Gastrocnemius medialis (tissue), 4 donors: Measurements from ENCODE around the gene ERBB3. TPM values are rescaled to one million over a fixed set of nuclear protein-coding genes. Genes with fewer than 3 reads are reported as not detected.

ENCODE experiments used
- ATAC-seq, 2 donors: fragments of 150-250 bp; one replicate each; pipeline ENCODE4 v1.9.1; 2016
- DNase-seq, 2 donors: peaks; one replicate each; pipeline ENCODE4 v3.0.0-alpha.2; 2019
- H3K27ac ChIP-seq, 4 donors: fragments of 200-600 bp; sonication (generic); 1 replicate in 1 of 4; 2 replicates in 3 of 4; pipeline ENCODE4 v1.5.1; 2016 to 2018; ENCODE audit warnings: mild to moderate bottlenecking in 2 of 4, moderate library complexity in 1 of 4
- H3K27me3 ChIP-seq, 3 donors: fragments of 200-600 bp; sonication (generic) in 2 of 3; 1 replicate in 1 of 3; 2 replicates in 2 of 3; pipeline versions ENCODE4 v1.5.1 to v1.6.0; 2016 to 2019; ENCODE audit warnings: mild to moderate bottlenecking in 1 of 3, moderate library complexity in 1 of 3
- H3K36me3 ChIP-seq, 2 donors: fragments of 200-600 bp; sonication (generic) in 1 of 2; one replicate each; pipeline ENCODE4 v1.5.1; 2017 to 2018
- H3K4me1 ChIP-seq, 2 donors: fragments of 200-600 bp; sonication (generic) in 1 of 2; one replicate each; pipeline ENCODE4 v1.5.1; 2016 to 2017; ENCODE audit warnings: mild to moderate bottlenecking in 2 of 2
- H3K4me3 ChIP-seq, 4 donors: fragments of 200-600 bp; sonication (generic) in 3 of 4; 1 replicate in 1 of 4; 2 replicates in 3 of 4; pipeline ENCODE4 v1.5.1; 2016 to 2019; ENCODE audit warnings: mild to moderate bottlenecking in 2 of 4
- H3K9me3 ChIP-seq, 3 donors: fragments of 200-600 bp; sonication (generic) in 2 of 3; 1 replicate in 1 of 3; 2 replicates in 2 of 3; pipeline ENCODE4 v1.5.1; 2016 to 2019
- POLR2A ChIP-seq, 2 donors: fragments of 450-650 bp; IDR thresholded peaks; one replicate each; pipeline ENCODE4 v1.6.1; 2017; ENCODE audit warnings: antibody characterized with exemption in 2 of 2, mild to moderate bottlenecking in 2 of 2, moderate library complexity in 2 of 2
- in situ Hi-C, 4 donors: fragments of 200-750 bp; cut with MboI; loops; one replicate each; pipeline versions ENCODE4 v1.15.0 to v1.8.0; 2017; ENCODE audit warnings: low sequenced_read_pairs in 4 of 4
- intact Hi-C: fragments of 100-400 bp; cut with DNase I; formaldehyde crosslinking; loops from one replicate; pipeline ENCODE4 v1.15.1; 2023; ENCODE audit warnings: low total_unique reads
- total RNA-seq, 4 donors: library from RNA; depleted of rRNA; stranded (reverse); fragments of >200 nt; gene quantifications; one replicate each; pipeline versions ENCODE4 v1.1.0 to v1.2.3, GENCODE V29; 2016
- TF ChIP-seq, protein P1 (sequence below), 5 experiments: fragments of 450-650 bp in 3 of 5; fragments of 200-600 bp in 2 of 5; sonication (generic) in 2 of 5; IDR thresholded peaks in 4 of 5; conservative IDR thresholded peaks in 1 of 5; 1 replicate in 4 of 5; 2 replicates in 1 of 5; pipeline ENCODE4 v1.5.1; 2016 to 2019; ENCODE audit warnings: antibody characterized with exemption in 5 of 5, mild to moderate bottlenecking in 3 of 5, moderate library complexity in 3 of 5

The ERBB3 gene
- total RNA-seq, 4 donors from 2014 or later = 0.15 to 2.1 (median 1.1) TPM

GRCh38 chr12:56097738-56098137 lies 17.8 kb downstream of the ERBB3 start:
- Histone ChIP-seq H3K27ac (no peak overlapping the region), H3K4me3 (no peak overlapping the region), H3K27me3 (no peaks in the 10 kb centered on the region), H3K36me3 (no peaks in the 10 kb centered on the region), H3K9me3 (no peaks in the 10 kb centered on the region), H3K4me1 (peaks cover 0 to 1% of the 10 kb centered on the region in 2 donors)
- in situ Hi-C loops = no loop called here
- DNase-seq (no peak), ATAC-seq (no peak)
- intact Hi-C loops = no loop called here
- TF ChIP-seq, protein P1, sequence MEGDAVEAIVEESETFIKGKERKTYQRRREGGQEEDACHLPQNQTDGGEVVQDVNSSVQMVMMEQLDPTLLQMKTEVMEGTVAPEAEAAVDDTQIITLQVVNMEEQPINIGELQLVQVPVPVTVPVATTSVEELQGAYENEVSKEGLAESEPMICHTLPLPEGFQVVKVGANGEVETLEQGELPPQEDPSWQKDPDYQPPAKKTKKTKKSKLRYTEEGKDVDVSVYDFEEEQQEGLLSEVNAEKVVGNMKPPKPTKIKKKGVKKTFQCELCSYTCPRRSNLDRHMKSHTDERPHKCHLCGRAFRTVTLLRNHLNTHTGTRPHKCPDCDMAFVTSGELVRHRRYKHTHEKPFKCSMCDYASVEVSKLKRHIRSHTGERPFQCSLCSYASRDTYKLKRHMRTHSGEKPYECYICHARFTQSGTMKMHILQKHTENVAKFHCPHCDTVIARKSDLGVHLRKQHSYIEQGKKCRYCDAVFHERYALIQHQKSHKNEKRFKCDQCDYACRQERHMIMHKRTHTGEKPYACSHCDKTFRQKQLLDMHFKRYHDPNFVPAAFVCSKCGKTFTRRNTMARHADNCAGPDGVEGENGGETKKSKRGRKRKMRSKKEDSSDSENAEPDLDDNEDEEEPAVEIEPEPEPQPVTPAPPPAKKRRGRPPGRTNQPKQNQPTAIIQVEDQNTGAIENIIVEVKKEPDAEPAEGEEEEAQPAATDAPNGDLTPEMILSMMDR (IDR thresholded peaks at IDR 0.05 in 4 of 5, conservative IDR thresholded peaks at IDR 0.05 in 1 of 5) = no peak
- TF ChIP-seq POLR2A (IDR thresholded peaks at IDR 0.05) = no peak

DNA sequence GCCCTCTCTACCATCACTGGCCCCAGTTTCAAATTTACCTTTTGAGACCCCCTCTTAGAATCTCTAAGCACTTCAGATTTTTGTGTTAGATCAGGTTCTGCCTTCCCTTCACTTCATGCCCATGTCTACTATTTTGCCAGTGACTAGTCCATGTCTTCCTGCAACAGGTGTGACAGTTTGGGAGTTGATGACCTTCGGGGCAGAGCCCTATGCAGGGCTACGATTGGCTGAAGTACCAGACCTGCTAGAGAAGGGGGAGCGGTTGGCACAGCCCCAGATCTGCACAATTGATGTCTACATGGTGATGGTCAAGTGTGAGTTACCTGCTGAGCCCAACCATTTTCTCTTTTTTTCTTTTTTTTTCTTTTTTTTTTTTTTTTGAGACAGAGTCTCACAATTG lies 18.6 kb downstream of the ERBB3 start:
- Histone ChIP-seq H3K27ac (no peak overlapping the region), H3K36me3 (no peaks in the 10 kb centered on the region), H3K9me3 (no peaks in the 10 kb centered on the region), H3K4me1 (peaks cover 7 to 10% of the 10 kb centered on the region in 2 donors), H3K27me3 (no peaks in the 10 kb centered on the region), H3K4me3 (no peak overlapping the region)
- TF ChIP-seq, protein P1 (IDR thresholded peaks at IDR 0.05 in 4 of 5, conservative IDR thresholded peaks at IDR 0.05 in 1 of 5) = no peak
- no peak for TF ChIP-seq POLR2A (IDR thresholded peaks at IDR 0.05)
- ATAC-seq (no peak), DNase-seq (no peak)
- in situ Hi-C loops = no loop called here
- intact Hi-C loops = no loop called here

DNA sequence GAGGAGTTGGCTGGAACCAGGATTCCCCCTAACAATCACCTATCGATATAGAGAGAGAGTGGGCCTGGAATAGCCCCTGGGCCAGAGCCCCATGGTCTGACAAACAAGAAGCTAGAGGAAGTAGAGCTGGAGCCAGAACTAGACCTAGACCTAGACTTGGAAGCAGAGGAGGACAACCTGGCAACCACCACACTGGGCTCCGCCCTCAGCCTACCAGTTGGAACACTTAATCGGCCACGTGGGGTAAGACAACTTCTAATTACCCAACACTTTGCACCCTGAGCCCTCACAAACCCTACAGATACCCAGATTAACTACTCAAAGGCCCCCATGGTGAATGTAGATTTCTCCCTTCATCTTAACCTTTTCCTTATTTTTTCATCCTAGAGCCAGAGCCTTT lies 19.8 kb downstream of the ERBB3 start:
- no peak for ATAC-seq
- in situ Hi-C loops (loop anchor here in 2 of 4 donors (10.0 kb wide), 1 partner anchor 55 kb away; the partner anchor contains the start of gene RPS26 (in 2 of the 2)), intact Hi-C loops (loop anchor here (5.0 to 10.0 kb wide), 2 partner anchors 102 to 285 kb away; partner anchors contain the start of genes ORMDL2, SARNP and SUOX)
- no peak overlapping the region for H3K4me3 ChIP-seq
- no peaks in the 10 kb centered on the region for H3K9me3 ChIP-seq
- no peak for TF ChIP-seq POLR2A (IDR thresholded peaks at IDR 0.05)
- TF ChIP-seq, protein P1 (IDR thresholded peaks at IDR 0.05 in 4 of 5, conservative IDR thresholded peaks at IDR 0.05 in 1 of 5) = no peak
- peaks cover 7 to 12% of the 10 kb centered on the region in 2 donors for H3K4me1 ChIP-seq
- no peak overlapping the region for H3K27ac ChIP-seq
- no peaks in the 10 kb centered on the region for H3K36me3 ChIP-seq
- DNase-seq = no peak
- H3K27me3 ChIP-seq = no peaks in the 10 kb centered on the region

GRCh38 chr12:56101045-56101444 lies 21.1 kb downstream of the ERBB3 start:
- Histone ChIP-seq H3K4me3 (no peak overlapping the region), H3K4me1 (peaks cover 17 to 22% of the 10 kb centered on the region in 2 donors), H3K27ac (no peak overlapping the region), H3K27me3 (no peaks in the 10 kb centered on the region), H3K9me3 (no peaks in the 10 kb centered on the region), H3K36me3 (no peaks in the 10 kb centered on the region)
- intact Hi-C loops = loop anchor here (5.0 to 10.0 kb wide), 2 partner anchors 104 to 286 kb away; partner anchors contain the start of genes ORMDL2, SARNP and SUOX
- ATAC-seq (no peak), DNase-seq (no peak)
- in situ Hi-C loops = loop anchor here in 2 of 4 donors (10.0 kb wide), 1 partner anchor 56 kb away; the partner anchor contains the start of gene RPS26 (in 2 of the 2)
- TF ChIP-seq, protein P1 (IDR thresholded peaks at IDR 0.05 in 4 of 5, conservative IDR thresholded peaks at IDR 0.05 in 1 of 5) = no peak
- TF ChIP-seq POLR2A (IDR thresholded peaks at IDR 0.05) = no peak
